ENCODE measurements around the gene SDHC.

Gene SDHC, protein sequence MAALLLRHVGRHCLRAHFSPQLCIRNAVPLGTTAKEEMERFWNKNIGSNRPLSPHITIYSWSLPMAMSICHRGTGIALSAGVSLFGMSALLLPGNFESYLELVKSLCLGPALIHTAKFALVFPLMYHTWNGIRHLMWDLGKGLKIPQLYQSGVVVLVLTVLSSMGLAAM

DNA sequence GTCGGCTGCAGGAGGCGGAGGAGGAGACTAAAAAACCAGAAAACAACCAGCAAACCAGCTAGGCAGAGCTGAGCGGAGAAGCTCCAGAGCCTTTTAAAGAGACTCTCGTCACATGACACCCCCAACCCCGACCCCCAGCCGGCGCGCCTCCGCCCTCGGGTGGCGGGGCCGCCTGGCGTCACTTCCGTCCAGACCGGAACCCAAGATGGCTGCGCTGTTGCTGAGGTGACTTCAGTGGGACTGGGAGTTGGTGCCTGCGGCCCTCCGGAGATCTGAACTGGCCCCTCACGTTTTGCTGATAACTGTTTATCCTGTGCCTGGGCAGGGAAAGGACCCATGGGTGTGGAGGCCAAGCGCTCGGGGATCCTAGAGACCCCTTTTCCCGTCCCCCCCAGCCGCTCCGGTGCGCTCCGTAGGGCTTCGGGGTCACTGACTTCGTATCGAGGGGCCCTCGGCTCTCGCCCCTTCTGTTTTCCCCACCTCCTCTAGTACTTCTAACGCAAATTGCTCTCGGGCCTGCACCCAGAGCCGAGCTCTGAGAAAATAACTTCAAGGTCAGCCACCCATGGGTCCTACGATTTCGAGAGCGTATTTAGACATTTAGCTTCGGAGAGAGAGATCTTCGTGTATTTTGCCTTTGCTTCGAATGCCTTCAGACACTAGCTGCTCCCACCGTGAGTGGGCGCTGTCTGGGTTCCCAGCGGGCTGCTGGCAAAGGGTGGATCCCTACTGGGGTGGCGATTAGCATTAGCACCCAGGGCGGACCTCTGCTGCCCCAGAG is at the start of gene SDHC:
SDHC (plus strand) TSS at position 181 of the 781 bp plus-strand sequence; CDS start at position 206, 25 bp downstream.
- DNase-seq: peak; percentile 79

DNA sequence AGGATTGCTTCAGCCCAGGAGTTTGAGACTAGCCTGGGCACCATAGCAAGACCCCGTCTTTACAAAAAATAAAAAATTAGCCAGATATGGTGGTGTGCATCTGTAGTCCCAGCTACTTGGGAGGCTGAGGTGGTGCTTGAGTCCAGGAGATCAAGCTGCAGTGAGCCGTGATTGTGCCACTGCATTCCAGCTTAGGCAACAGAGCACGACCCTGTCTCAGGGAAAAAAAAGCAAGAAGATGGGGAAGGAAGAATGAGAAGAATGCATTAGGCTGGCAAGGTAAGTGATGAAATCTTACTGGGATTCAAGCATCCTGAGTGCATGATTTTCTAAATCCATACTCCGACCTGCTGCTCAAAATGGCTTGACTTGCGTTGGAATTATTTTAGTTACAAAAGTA is 48.9 kb upstream of the SDHC start:
- no peak for DNase-seq

DNA sequence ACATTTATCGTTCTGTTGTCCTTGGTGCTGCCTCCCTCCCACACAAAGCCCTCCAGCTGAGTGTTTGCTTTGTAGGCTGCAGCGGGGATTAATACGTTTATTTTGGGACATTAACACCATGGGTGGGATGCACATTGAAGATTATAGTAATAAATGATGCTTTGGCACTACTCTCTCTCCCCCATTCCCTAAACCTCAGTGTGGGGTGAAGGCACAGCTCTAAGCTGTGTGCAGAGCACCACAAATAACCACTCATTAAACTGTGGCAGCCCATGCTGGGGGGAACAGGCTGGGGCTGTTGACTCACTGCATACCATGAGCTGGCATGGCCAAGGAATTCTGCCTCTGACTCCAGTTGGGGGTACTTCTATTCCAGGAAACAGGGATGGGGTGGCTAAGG is 48.0 kb upstream of the SDHC start:
- no peak for DNase-seq

DNA sequence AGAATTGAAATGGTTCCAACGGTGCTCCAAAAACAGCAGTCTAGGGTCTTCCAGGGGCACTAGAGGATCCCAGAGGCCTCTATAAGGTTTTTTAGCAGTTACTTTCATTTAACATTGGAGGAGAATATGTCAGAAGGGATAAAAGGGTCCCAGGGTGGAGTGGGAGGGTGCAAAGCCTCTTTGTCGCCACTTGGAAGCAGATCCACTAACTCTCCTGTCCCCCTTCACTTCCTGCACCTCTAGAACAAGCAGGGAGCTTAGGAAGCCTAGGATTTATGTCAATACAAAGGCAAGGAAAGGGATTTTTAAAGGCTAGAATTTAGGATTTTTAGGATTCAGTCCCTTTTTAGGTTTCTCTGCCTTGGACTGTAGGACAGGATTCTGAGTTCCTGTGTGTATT is 47.3 kb upstream of the SDHC start:
- no peak for DNase-seq

DNA sequence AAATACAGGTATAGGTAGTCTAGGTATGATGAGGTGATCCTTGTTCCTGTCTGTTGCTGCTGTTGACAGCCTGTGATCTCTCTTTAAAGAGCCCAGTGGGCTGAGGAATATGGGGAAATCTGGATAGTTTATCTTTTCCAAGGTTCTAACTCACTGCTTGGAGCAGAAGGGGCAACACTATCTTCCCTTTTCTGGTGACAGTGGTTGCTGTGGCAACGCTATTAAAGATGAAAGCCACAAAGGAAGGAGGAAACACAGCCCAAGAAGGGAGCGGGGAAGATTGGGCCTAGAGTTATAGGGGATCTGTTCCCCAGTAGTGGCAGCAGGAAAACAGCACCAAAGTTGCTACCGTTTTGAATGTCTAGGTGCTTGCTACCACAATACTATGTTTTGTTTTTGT is 46.9 kb upstream of the SDHC start:
- no peak for DNase-seq

DNA sequence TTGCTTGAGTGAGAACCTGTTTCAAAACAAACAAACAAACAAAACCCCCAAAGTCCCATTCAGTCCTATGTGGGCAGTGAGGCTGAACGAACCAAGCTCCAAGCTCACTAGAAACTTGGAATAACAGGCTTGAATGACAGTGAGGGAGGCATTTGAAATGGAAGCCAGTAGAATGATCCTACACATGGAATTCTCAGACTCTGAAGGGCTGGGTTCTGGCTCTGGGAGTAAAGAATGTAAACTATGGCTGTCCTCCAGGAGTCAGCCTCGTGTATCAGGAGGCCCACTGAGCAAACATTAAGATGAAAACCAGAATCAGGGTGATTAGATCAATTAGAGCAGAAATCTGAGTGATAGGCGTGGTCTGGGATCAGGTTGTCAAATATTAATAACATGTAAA is 40.8 kb upstream of the SDHC start:
- DNase-seq: no peak

DNA sequence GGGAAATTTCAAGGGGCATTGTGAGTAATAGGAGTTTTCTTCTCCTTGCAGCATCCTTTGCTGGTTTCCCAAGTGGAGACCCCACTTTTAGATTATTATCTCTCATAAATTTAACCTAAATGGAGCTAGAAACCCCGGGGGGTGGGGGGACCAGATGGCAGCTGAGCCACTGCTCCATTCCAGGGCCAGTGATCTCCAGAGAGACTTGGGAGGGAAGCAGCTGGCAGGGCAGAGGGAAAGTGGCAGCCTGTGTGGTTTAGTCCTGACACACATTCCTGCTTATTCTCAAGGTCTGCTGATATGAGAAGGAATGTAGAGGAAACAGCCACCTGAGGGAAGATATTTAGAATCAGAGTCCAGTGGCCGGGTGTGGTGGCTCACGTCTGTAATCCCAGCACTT is 39.3 kb upstream of the SDHC start:
- DNase-seq: peak; percentile 78

DNA sequence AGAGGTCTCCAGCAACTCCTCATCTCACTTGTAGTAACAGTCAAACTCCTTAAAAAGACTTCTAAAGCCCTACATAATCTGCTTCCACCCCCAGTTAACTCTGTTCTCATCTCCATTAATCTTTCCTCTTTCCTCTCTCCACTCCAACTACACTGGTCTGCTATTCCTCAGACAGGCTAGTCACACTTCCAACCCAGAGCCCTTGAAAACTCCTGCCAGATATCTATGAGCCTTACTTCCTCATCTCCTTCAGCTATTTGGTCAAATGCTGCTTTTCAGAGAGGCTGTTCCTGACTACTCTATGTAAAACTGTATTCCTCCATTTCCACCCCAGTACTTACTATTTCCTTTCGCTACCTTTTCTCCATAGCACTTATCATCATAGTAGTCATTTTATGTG is 31.2 kb upstream of the SDHC start:
- no peak for DNase-seq

DNA sequence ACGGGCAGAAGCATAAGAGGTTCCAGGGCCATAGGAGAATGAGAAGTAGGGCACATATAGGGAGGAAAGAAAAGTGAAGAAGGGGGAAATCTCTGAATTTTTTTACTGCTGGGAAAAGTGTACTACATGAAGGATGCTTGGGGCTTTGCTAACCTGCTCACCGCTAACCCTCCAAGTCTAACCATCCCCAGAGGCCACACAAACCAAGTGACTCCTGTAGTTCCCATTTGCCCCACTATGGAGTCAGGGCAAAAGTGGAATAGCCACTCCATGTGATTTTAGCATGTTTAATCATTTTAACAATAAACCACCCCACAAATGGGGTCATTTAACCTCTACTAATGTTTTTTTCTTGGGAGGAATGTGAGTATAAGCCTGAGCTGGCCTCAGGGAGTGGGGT is 29.1 kb upstream of the SDHC start:
- DNase-seq: no peak

DNA sequence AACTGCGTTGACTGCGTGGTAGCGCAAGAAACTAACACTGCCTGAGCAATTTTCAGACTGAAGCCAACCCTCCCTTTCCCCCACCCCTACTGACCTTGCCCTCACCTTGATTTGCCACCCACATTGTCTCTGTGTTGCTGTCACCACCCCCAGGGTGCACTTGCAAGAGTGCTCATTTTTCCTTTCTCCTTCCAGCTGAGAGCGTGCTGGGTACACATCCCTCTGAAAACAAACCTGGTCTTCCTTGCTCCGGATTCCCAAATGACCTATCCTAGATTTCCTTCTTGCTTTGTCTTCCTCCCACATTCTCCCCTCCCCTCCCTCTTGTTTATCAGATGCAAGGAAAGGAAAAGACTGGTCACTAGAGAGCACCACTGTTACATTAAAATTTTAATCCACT is 28.7 kb upstream of the SDHC start:
- DNase-seq: no peak

DNA sequence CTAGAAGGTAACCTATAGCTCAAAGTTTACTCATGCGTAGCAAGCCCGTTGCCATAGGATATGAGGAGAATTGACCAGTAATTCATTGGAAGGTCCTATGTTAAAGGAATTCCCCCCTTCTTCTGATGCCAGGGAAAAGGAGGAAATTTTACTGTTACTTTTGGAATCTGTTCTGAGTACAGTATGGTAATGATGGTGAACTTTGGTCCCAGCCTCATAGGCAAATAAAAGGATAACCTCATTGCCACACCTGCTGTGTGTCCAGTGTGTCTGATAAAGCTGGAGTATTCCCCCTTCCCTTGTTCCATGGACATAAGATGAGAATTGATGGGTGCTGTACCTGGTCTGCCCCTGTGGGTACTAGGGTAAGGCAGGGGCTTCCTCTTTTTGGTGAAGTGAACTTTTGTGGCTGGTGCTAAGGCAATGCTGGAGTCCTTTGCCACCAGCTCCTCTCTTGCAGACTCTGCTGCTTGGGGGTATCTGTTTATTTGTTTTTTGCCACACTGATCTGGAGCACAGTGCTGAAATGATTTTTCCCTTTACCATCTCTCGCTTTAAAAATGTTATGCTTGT is 26.6 kb upstream of the SDHC start:
- no peak for DNase-seq

DNA sequence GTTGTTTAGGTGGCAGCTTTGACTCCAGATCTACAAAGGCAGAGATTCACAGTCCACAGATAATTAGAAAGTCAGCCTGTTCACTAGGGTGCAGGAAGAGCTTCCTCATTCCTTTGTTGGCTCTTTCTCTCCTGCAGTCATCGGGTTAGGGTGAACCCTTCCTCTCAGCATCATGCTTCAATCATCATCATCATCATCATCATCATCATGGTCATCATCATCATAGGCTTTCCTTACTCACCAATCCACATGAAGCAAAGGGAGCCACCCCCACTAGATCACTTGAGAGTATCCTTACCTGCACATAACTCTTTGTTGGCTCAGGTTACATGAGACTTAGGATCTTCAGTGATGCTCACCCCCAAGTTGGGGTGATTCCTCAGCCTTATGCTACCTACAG is 23.4 kb upstream of the SDHC start:
- no peak for DNase-seq

DNA sequence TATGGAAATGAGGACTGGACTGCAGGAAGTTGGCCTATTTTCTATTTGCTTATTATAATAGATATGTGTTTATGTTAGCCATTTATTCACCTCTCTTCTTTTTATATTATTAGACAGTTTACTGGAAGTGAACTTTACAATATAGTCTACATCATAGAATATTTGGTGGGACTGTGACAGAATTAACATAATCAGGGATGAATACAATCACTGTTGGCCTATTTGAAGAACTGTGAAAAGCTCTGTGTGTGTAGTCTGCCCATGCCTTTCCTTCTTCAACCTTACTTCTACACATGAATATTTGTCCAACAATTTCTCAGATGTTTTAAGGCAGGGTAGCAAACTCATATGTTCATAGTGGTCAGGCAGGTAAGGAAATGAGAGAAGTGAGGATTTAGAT is 16.8 kb upstream of the SDHC start:
- no peak for DNase-seq

DNA sequence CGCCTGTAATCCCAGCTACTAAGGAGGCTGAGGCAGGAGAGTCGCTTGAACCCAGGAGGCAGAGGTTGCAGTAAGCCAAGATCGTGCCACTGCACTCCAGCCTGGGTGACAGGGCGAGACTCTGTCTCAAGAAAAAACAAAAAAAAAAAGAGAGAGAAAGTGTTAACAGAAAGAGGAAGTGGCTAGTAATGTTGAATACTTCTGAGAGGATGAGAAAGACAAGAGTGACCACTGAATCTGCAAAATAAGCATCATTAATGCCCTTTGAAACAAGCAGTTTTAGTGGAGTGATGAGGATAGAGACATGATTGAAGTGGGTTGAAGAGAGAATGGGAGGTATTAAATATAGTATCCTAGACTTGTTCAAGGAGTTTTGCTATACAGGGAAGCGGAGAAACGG is 16.1 kb upstream of the SDHC start:
- no peak for DNase-seq

DNA sequence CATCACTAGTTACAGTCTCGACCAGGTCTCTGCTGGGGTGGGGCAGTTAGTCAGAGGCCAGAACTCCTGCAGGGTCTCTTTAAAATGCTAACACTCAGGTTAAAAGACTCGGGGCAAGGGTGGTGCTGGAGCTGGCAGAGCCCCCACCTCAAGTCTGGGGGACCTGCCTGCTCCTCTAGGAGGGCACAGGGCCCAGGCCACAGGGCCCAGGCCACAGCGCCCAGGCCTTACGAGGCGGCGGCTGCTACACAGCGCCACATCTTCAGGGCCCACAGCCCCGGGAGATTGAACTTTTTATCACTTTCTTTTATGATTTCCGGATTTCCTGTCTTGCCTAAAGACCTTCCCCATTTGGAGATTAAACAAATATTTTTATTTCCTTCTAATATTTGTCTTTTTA is 14.8 kb upstream of the SDHC start:
- no peak for DNase-seq

DNA sequence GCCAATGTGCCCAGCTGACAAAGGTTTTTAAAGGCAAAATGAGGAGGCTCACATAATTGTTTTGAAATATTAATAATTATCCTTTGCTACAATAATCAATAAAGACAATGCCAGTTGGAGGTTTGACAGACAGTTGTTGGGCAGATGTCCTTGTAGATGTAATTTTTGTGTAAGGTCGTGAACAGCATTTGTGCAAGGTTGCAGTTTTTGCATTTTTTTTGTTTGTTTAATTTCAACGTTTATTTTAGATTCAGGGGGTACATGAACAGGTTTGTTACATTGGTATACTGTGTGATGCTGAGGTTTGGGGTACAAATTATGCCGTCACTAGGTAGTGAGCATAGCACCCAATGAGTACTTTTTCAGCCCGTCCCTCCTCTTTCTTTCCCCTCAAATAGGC is 13.7 kb upstream of the SDHC start:
- DNase-seq: no peak

DNA sequence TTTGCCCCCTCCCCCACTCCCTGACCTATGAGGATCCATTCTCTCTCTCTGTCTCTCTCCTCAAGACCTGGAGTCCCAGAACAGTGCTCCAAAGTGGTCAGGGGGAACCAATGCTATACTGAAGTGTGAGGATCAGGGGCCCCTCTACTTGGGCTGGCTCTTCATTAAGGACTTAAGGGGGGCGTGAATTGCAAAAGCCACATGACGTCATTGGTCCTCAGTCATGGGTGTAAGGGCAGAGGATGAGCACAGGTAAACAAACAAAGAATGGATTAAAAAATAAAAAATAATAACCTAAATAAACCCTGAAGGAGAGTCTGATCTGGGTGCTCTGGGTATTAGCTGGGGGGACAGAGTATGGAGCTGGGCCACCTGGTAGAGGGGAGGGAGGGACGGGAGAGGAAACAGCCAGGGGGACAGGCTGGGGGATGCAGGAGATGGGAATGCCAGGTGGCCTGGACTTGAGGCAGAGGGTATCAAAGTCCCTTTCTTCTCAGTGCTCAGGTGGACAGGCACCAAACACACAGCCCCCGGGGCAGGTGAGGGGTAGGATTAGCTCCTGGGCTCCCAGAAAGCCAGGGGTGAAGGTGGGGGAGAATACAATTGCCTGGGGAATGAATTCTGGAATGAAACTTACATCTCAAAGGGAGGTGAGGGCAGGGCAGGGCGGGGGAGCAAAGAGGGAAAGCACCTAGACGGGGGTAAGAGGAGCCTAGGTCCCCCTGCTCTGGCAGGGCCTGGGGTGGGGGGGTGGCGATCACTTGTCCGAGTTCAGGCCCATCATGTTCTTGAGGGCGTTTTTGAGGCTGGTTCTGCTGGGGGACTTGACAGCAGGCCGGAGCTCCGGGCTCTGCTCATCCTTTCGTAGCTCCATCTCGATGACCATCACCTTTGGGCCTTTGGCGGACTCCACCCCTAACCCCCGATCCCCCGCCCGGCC is 9.0 kb upstream of the SDHC start:
- no peak for DNase-seq

DNA sequence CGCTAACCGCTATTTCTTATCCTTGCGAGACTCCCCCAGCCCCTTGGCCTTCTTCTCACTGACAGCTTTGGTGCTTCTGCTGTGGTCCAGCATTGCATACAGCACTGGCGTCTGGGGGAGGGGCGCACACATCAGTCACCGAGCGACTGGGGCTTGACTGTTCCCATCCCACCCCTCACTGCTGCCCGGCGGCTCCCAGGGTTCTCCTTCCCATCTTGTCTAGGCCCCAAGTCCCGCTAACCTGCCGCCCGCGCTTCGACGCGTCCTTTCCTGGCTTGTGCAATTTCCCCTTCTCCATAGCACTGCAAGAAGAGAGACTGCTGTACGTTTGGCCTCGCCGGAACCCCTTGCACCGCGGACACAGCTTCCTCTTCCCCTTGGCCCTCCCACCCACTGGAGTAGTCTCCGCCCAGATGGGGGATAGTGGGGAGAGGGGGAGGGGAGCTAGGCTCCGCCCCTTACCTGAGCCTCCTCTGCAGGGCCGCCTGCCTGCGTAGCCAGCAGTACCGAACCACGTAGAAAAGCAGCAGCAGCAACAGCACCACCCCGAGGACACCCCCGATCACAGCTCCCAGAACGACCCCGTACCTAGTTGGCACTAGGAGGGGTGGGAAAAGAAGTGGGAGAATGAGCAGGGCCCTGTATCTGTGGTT is 8.2 kb upstream of the SDHC start:
- no peak for DNase-seq

DNA sequence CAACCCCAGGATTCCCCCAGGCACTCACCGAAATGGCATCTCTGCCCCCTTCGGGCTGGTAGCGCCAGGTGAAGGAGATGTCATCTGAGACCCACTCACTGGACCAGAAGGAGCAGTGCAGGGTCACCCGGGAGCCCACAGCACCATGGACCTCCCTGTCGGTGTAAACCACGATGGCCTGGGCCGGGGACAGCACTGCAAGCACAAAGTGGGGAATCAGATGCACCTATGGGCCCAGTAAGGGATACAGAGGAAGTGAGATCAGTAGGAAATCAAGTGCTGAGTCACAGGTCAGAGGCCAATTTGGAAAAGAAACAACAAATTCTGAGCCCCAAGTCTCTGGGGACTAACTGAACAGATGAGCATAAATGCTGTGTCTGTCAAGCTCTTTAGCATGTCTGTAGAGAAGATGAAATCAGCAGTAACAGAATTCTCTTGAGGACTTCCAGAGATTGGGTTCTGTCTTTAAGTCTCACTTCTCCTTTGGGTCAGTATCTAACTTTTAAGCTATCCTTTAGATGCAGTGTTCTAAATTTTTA is 6.9 kb upstream of the SDHC start:
- no peak for DNase-seq

DNA sequence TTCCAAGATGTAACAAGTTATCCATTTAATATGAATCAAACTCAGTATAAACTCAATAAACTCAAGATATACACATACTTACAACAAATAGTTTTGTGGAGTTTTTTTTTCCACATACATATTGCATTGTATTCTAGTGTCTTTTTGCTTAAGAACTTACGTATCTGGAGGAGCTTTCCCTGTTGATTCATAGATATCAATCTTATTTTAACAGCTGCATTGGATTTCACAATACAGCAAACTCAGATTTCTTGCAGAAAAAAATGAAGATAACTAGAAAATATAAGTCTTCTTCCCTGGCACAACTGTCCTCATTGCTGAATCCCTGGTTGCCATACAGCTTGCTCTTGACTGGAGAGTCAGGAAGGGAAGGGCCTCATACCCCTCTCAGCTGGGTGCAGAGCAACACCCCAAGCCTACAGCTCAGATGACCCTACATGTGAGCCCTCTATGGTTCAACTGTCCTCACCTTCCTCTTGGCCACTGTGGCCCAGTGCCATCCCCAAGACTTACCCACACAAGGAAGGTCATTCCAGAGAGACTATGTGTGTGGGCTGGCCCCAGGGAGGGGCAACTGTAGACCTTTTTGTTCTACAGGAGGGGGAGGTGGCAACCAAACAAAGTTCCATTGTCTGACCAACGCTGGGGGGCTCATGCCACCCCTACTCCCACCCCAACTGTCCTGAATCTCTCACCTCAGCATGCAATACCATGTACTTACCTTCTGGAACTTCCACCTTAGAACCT is 6.1 kb upstream of the SDHC start:
- no peak for DNase-seq

DNA sequence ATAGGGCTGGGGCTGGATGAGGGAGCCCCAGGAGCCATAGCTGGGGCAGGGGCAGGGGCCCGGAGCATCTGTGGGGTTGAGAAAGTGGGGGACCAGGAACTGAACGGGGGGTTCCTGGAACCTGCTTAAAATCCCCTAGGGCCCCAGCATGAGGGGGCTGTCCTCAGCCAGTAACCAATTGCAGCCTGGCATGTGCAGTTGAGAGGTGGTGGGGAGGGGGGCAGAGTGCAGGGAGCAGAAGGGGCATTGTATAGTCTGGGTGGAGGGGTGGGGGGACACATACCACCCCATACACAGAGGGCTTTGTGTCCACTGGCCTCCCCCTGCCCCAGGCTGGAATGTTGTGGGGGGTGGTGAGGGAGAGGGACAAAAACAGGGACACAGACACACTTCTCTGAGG is 4.3 kb upstream of the SDHC start, which contains the start of gene MPZ:
MPZ (minus strand) TSS at position 101 of the 400 bp plus-strand sequence; CDS start at position 38, 63 bp downstream.
- DNase-seq: no peak

Data from DMS 273 treated with DMSO at 0.1 percent for 48 hours (cell line).